Measurements from ENCODE around the gene GPR37L1.

- TF ChIP-seq CTCF (conservative IDR thresholded peaks at IDR 0.05; ENCODE audit: low read length), result no peak
- TF ChIP-seq EZH2phosphoT487 (IDR thresholded peaks at IDR 0.05; ENCODE audit: borderline replicate concordance, low read depth, low read length), result no peak
Observed at GRCh38 chr1:202117898-202118371, 4.8 kb upstream of the GPR37L1 start.

Data from OCI-LY7 (cell line).